Skeletal muscle tissue (tissue), 4 donors: Measurements from ENCODE around the gene IQCN. TPM values are rescaled to one million over a fixed set of nuclear protein-coding genes. Genes with fewer than 3 reads are reported as not detected.

ENCODE experiments used
- H3K27ac ChIP-seq: one replicate; pipeline ENCODE4 v1.7.0; 2013; ENCODE audit warnings: mild to moderate bottlenecking, low read depth, low read length, inconsistent platforms
- H3K27me3 ChIP-seq, 3 donors: one replicate each; pipeline ENCODE4 v1.7.0; 2013; ENCODE audit warnings: low read length in 3 of 3; ENCODE audit not compliant: control insufficient read depth in 3 of 3, insufficient read depth in 3 of 3
- H3K36me3 ChIP-seq, 3 donors: one replicate each; pipeline ENCODE4 v1.7.0; 2013; ENCODE audit warnings: low read length in 3 of 3; ENCODE audit not compliant: control insufficient read depth in 3 of 3, insufficient read depth in 3 of 3
- H3K4me1 ChIP-seq, 3 donors: one replicate each; pipeline ENCODE4 v1.7.0; 2013; ENCODE audit warnings: low read length in 3 of 3, mild to moderate bottlenecking in 3 of 3; ENCODE audit not compliant: control insufficient read depth in 3 of 3, insufficient read depth in 3 of 3
- H3K4me3 ChIP-seq, 3 donors: one replicate each; pipeline ENCODE4 v1.7.0; 2013; ENCODE audit warnings: low read length in 3 of 3
- H3K9ac ChIP-seq, 3 donors: one replicate each; pipeline ENCODE4 v1.7.0; 2013; ENCODE audit warnings: low read length in 3 of 3, mild to moderate bottlenecking in 3 of 3, moderate library complexity in 2 of 3, low read depth in 1 of 3
- H3K9me3 ChIP-seq, 3 donors: one replicate each; pipeline ENCODE4 v1.7.0; 2013; ENCODE audit warnings: low read length in 3 of 3; ENCODE audit not compliant: control insufficient read depth in 3 of 3
- total RNA-seq: library from RNA; depleted of rRNA; stranded (reverse); fragments of >200 nt; gene quantifications from one replicate; pipeline ENCODE4 v1.2.3, GENCODE V29; 2014
- donor health status: Osteomylitis.

The IQCN gene
- total RNA-seq, 1 donor from 2014 or later, result 0.52 TPM

DNA sequence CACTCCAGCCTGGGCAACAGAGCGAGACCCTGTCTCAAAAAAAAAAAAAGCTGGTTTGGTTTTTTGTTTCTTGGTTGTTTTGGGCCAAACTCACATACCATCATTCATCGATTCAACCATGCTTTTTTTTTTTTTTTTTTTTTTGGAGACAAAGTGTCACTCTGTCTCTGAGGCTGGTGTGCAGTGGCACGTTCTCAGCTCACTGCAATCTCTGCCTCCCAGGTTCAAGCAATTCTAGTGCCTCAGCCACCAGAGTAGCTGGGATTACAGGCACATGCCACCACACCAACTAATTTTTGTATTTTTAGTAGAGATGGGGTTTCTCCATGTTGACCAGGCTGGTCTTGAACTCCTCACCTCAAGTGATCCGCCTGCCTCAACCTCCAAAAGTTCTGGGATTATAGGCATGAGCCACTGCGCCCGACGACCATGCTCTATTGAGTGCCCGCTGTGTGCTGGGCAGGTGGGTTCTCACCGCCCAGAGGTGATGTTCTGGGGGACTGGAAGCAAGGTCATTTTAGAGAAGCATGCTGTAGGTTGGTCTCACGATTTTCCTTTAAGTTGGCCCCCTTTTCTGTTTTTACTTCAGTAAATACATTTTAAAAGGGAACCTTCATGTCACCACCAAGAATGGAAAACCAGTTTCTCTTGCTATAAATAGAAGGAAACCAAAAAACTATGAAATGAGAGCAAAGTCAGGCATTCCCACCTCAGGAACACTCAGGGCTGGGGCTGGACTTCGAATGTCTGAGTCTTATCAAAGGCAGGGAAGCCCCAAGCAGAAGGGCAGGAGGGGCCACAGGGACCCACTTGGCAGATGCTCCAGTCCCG is 15.4 kb upstream of the IQCN start:
- no peaks in the 10 kb centered on the region for H3K9me3 ChIP-seq
- peak overlapping the region; percentile 30 for H3K27ac ChIP-seq
- H3K36me3 ChIP-seq, result no peaks in the 10 kb centered on the region
- peak overlapping the region in 1 of 3 donors; percentile 10 for H3K9ac ChIP-seq
- no peak overlapping the region for H3K4me3 ChIP-seq
- H3K27me3 ChIP-seq, result no peaks in the 10 kb centered on the region
- peaks cover 6 to 25% (median 23%) of the 10 kb centered on the region in 3 donors for H3K4me1 ChIP-seq

DNA sequence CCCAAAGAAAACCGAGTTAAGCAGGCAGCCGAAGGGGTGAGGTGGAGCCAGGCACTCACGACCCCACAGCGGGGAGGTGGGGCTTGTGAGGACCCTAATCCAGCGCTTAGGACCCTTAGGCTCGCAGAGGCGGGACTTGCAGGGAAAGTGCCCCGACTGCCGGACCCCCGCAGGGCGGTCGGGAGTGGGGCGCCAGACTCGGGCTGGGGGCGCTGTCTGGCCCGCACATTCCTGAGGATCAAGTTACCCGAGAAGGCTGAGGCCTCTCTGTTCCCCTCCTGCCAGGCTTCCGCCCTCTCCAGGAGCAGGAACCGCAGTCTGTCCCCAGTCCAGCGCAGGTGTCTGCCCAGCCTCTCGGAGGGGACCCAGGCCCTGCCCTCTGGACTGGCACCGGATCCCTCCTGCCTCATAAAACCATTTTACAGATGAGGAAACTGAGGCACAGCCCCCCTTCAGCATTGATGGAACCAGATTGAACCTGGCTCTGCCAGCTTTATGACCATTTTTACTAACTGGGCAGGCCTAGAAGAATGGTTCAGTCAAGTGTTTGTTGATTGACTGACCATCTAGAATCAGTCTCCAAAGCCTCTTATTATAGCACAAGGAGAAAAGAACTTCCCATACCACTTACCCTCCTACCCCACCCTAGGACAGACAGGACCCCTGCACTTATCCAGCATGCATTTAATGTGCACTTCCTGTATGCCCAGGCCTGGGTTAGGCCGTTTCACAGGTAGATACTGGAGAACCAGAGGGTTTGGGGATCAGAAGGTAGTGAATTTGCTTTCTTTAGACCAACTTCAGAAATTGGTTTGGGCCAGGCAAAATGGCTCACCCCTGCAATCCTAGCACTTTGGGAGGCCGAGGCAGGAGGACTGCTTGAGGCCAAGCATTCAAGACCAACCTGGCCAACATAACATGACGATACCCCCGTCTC is 13.9 kb upstream of the IQCN start:
- Histone ChIP-seq H3K9me3 (no peaks in the 10 kb centered on the region), H3K4me1 (peaks cover 3 to 23% (median 15%) of the 10 kb centered on the region in 3 donors), H3K27ac (no peak overlapping the region), H3K4me3 (no peak overlapping the region), H3K36me3 (no peaks in the 10 kb centered on the region), H3K27me3 (no peaks in the 10 kb centered on the region), H3K9ac (no peak overlapping the region)

DNA sequence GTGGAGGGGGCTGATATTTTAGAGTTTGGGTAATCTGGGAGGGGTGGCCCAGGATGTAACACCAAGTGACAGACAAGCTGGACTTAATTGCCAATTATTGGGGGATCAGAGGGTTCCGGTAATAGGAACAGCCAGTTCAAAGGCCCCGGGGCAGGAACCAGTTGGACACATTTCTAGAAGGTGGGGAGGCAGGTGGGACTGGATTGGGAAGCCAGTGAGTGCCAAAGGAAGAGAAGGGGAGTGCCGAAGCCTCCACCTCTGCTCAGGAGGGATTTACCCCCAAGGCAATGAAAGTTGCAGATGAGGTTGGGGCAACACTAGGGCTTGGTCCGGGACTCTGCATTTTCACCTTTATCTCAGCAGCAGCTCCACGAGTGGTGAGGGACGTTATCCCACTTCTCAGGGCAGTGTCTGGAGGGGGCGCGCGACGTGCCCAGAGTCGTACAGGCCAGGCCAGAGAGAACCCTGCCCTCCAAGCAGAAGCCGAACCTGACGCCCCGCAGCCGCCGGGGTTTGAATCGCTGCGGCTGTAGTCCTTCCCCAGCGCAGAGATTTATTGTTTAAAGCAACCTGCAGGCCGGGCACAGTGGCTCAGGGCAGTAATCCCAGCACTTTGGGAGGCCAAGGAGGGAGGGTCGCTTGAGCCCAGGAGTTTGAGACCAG is 12.9 kb upstream of the IQCN start:
- H3K4me1 ChIP-seq, result peaks cover 9 to 24% (median 16%) of the 10 kb centered on the region in 3 donors
- H3K9ac ChIP-seq, result no peak overlapping the region
- H3K27ac ChIP-seq, result peak overlapping the region; percentile 58
- no peaks in the 10 kb centered on the region for H3K9me3 ChIP-seq
- H3K4me3 ChIP-seq, result no peak overlapping the region
- H3K27me3 ChIP-seq, result no peaks in the 10 kb centered on the region
- H3K36me3 ChIP-seq, result no peaks in the 10 kb centered on the region

DNA sequence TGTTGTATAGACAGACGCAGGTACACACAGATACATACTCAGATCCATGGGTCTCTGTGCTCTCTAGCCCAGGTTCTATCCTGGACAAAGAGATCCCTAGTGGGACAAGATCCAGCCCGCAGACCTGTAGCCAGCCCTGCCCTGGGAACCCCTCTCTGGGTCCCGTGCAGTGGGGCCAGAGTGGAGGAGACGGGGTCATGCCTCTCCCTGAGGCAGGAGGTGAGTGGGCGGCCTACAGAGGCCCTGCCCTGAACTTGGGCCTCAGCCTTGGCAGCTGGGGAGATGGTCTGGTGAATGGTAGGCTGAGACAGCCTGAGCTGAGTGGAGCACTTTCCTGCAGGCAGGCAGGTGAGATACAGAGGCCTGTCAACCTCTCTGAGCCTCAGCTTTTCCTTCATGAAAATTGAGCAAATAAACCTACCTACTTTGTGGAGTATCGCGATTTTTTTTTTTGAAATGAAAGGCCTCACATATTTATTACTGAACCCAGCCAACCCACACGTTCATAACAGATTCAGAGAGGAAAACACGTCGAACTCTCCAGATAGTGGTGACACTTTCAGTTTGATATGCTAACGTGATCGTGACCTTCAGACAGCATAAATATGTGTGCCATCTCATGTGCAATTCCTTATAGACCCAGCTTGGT is 10.6 kb upstream of the IQCN start:
- peak overlapping the region in 1 of 3 donors; percentile 26 for H3K9ac ChIP-seq
- H3K27ac ChIP-seq, result peak overlapping the region; percentile 30
- H3K36me3 ChIP-seq, result peaks cover 0 to 3% (median 0%) of the 10 kb centered on the region in 3 donors
- H3K9me3 ChIP-seq, result no peaks in the 10 kb centered on the region
- no peaks in the 10 kb centered on the region for H3K27me3 ChIP-seq
- H3K4me3 ChIP-seq, result no peak overlapping the region
- peaks cover 10 to 13% (median 13%) of the 10 kb centered on the region in 3 donors for H3K4me1 ChIP-seq

DNA sequence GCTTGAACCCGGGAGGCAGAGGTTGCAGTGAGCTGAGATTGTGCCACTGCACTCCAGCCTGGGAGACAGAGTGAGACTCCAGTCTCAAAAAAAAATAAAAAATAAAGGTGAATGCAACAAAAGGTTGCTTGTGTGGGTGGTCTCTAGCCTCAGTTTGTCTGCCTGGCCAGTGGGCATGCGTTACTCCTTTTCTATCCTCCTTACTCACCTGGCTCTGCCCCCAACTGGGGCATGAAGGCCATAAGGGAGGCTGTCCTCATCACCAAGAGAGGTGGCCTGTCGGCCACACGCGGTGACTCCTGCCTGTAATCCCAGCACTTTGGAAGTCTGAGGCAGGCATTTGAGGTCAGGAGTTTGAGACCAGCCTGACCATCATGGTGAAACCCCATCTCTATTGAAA is 9.1 kb upstream of the IQCN start:
- Histone ChIP-seq H3K27ac (peak overlapping the region; percentile 99), H3K4me3 (no peak overlapping the region), H3K27me3 (no peaks in the 10 kb centered on the region), H3K9me3 (no peaks in the 10 kb centered on the region), H3K9ac (peak overlapping the region in 1 of 3 donors; percentile 33), H3K4me1 (peaks cover 20 to 24% (median 24%) of the 10 kb centered on the region in 3 donors), H3K36me3 (peaks cover 7 to 11% (median 8%) of the 10 kb centered on the region in 3 donors)

DNA sequence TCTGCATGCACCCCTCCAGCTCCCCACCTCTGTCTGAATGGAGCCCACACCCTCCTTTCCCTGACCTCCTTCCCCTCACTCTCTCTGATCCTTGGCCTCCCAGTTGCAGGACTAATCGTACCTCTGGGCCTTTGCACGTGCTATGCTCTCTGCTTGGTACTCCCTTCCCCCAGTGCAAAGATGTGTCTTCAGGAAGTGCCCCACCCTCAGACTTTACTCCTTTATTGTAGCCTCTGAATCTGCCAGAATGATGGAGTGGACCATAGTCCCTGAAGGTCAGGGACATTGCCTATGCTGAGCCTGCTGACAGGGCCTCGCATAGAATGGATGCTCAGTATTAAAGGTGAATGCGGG is 8.5 kb upstream of the IQCN start:
- peaks cover 25 to 29% (median 29%) of the 10 kb centered on the region in 3 donors for H3K4me1 ChIP-seq
- H3K9ac ChIP-seq, result peak overlapping the region; percentile 95 to 99 (median 95)
- no peaks in the 10 kb centered on the region for H3K27me3 ChIP-seq
- H3K9me3 ChIP-seq, result no peaks in the 10 kb centered on the region
- H3K27ac ChIP-seq, result peak overlapping the region; percentile 99
- peak overlapping the region; percentile 74 to 83 (median 82) for H3K4me3 ChIP-seq
- peaks cover 11 to 14% (median 13%) of the 10 kb centered on the region in 3 donors for H3K36me3 ChIP-seq

DNA sequence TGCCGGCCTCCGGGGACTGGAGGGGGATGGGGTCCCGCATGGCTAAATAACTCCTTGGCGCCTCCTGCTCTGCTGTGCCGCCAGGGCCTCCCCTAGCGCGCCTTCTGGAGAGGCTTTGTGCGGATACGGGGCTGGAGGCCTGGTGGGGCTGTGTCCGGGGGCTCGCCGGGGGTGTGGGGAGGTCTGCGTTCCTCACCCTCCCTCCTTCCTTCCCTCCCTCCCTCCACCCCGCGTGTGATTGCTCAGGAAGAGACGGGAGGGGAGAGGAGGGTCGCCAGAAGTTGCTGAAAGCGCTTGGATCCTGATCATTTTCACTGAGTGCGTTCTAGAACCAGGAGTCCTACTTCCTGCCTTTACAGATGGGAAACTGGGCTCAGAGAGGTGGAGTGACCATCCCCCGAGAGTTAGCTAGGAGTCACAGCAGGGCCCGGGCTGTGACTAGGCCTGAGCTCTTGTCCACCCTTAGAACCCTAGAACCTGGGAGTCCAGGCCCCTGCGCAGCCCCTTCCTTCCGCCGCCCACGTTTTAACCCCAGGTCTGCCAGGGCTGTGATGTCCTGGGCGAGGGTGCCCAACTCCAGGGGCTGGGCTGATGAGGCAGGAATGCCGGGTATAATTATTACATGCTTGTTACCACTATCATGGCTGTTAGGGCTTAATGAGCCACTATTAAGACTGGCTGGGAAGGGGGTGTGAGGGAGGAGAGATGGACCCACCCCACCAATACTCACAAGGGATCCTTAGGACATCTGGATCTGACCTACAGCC is 8.0 kb upstream of the IQCN start:
- Histone ChIP-seq H3K9ac (peak overlapping the region; percentile 95 to 99 (median 95)), H3K4me3 (peak overlapping the region; percentile 74 to 83 (median 82)), H3K4me1 (peaks cover 25 to 32% (median 29%) of the 10 kb centered on the region in 3 donors), H3K9me3 (no peaks in the 10 kb centered on the region), H3K36me3 (peaks cover 11 to 14% (median 13%) of the 10 kb centered on the region in 3 donors), H3K27me3 (no peaks in the 10 kb centered on the region), H3K27ac (peak overlapping the region; percentile 99)

DNA sequence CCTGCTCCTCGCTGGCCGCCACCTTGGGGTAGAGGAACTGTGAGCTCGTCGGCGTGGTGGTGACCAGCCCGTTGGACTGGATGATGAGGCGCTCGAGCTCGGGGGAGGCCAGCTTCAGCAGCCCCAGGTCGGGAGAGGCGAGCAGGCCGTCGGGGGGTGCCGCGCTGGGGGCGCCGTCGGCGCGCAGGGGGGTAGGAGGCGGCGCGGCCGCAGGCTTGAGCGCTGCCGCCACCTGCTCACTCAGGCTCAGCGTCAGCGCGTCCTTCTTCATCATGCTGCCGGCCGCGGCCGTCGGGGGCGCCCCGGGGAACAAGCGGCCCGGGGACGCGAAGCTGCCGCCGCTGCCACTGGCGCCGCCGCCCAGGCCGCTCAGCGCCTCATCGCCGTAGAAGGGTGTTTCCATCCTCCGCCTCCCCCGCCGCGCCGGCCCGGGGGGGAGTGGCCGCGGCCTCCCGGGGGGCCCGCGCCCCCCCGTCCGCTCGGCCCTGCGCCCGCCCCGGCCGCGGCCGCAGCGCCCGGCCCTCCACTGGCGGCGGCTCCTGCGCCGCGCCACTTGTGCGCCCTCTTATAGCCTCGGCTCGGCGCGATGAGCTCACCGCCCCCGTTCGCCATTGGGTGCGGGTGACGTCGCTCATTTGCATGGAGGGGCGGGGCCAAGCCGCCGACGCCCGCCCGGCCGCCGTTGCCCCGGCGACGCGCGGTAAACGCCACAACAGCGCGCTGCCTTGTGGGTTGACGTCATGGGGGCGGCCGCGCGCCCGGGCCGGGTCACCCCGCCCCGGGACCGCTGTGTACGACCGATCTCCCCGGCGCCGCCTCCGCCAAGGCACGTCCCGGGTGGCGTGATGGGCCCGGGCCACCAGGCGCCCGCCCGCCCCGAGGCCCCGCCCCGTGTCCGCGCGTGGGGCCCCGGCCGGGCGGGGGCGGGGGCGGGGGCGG is 7.1 kb upstream of the IQCN start, which contains the start of gene JUND:
TSS of gene JUND (minus strand) at position 541 of the 939 bp plus-strand sequence. CDS start at position 403, 138 bp downstream.
- Histone ChIP-seq H3K27me3 (no peaks in the 10 kb centered on the region), H3K36me3 (peaks cover 11 to 15% (median 14%) of the 10 kb centered on the region in 3 donors), H3K27ac (peak within 1 kb of the TSS; percentile 100), H3K4me3 (peak within 1 kb of the TSS; percentile 94 to 100 (median 100)), H3K9me3 (no peaks in the 10 kb centered on the region), H3K4me1 (peaks cover 25 to 32% (median 29%) of the 10 kb centered on the region in 3 donors), H3K9ac (peak within 1 kb of the TSS; percentile 100)
